HG03159 (cell line): ENCODE data around the gene NT5C2.
A peak's percentile ranks its signal among the peaks of the same experiment; 100 is the strongest.
"Not testable (repeated sequence)": the region's sequence is repeated elsewhere in the genome, so short reads cannot be mapped to it uniquely, and the experiment has no call there.

Experiments used
- ATAC-seq: cut with Tn5 transposase; IDR thresholded peaks from one replicate; pipeline ENCODE4 v1.9.1; 2021; ENCODE audit warnings: mild to moderate bottlenecking, moderate library complexity; ENCODE audit not compliant: unreplicated experiment

NT5C2 gene

GRCh38 chr10:103202319-103202718, 9.2 kb upstream of the NT5C2 start:
- no peak for ATAC-seq

GRCh38 chr10:103199488-103199887, 6.4 kb upstream of the NT5C2 start:
- ATAC-seq, result no peak

GRCh38 chr10:103198648-103199047, 5.6 kb upstream of the NT5C2 start:
- no peak for ATAC-seq

GRCh38 chr10:103197903-103198302, 4.8 kb upstream of the NT5C2 start:
- ATAC-seq, result no peak

GRCh38 chr10:103197174-103197573, 4.1 kb upstream of the NT5C2 start:
- no peak for ATAC-seq

GRCh38 chr10:103196516-103196915, 3.4 kb upstream of the NT5C2 start:
- no peak for ATAC-seq

GRCh38 chr10:103193820-103194529, 903 bp upstream of the NT5C2 start:
- no peak for ATAC-seq

- peak; percentile 61 for ATAC-seq
These were observed 493 bp downstream of the NT5C2 start for GRCh38 chr10:103192451-103193106.

- peak; percentile 11 for ATAC-seq
These were observed 1.0 kb downstream of the NT5C2 start for GRCh38 chr10:103192089-103192450.

GRCh38 chr10:103191198-103191597, 1.9 kb downstream of the NT5C2 start:
- ATAC-seq, result not testable (repeated sequence)

GRCh38 chr10:103188853-103189252, 4.2 kb downstream of the NT5C2 start:
- no peak for ATAC-seq

- no peak for ATAC-seq
These were observed 6.9 kb downstream of the NT5C2 start for GRCh38 chr10:103186128-103186527.

GRCh38 chr10:103184615-103185014, 8.5 kb downstream of the NT5C2 start:
- no peak for ATAC-seq

GRCh38 chr10:103183991-103184451, 9.1 kb downstream of the NT5C2 start:
- ATAC-seq, result not testable (repeated sequence)

GRCh38 chr10:103181244-103181643, 11.8 kb downstream of the NT5C2 start:
- peak; percentile 78 for ATAC-seq

- ATAC-seq, result no peak
These were observed 12.6 kb downstream of the NT5C2 start for GRCh38 chr10:103180491-103180890.

GRCh38 chr10:103177123-103177522, 15.9 kb downstream of the NT5C2 start:
- no peak for ATAC-seq

GRCh38 chr10:103175580-103176285, 17.3 kb downstream of the NT5C2 start:
- ATAC-seq, result no peak

GRCh38 chr10:103174324-103174723, 18.7 kb downstream of the NT5C2 start:
- not testable (repeated sequence) for ATAC-seq

- no peak for ATAC-seq
These were observed 21.8 kb downstream of the NT5C2 start for GRCh38 chr10:103171278-103171677.

GRCh38 chr10:103168438-103168837, 24.6 kb downstream of the NT5C2 start:
- ATAC-seq, result no peak

- ATAC-seq, result not testable (repeated sequence)
These were observed 25.5 kb downstream of the NT5C2 start for GRCh38 chr10:103167554-103167953.
